Activated CD4-positive, alpha-beta T cell treated with anti-CD3 and anti-CD28 coated beads for 36 hours (primary cell): Measurements from ENCODE around the gene PTHLH. TPM values are rescaled to one million over a fixed set of nuclear protein-coding genes. Genes with fewer than 3 reads are reported as not detected.

Source experiments
- ATAC-seq: fragments of 200-7000 bp; cut with Tn5 transposase; one replicate; pipeline ENCODE4 v1.10.0; 2021; ENCODE audit warnings: mild to moderate bottlenecking, moderate library complexity
- CTCF ChIA-PET: fragments of 350-600 bp; sonication (Branson Sonifier 250); formaldehyde crosslinking; loops from one replicate; lab custom pipeline; 2021; ENCODE audit warnings: antibody characterized with exemption; lab: Charles Lee
- POLR2A ChIA-PET: fragments of 350-600 bp; sonication (Branson Sonifier 250); formaldehyde crosslinking; loops from one replicate; lab custom pipeline; 2021; ENCODE audit warnings: antibody characterized with exemption, inconsistent platforms; lab: Charles Lee
- DNase-seq: peaks from one replicate; pipeline ENCODE4 v3.0.0-alpha.2; 2020
- H3K27ac Mint-ChIP-seq: one replicate; pipeline ENCODE4 v1.8.0; 2021; ENCODE audit warnings: mixed read lengths
- H3K27me3 Mint-ChIP-seq: one replicate; pipeline ENCODE4 v1.8.0; 2021; ENCODE audit warnings: mixed read lengths
- H3K36me3 Mint-ChIP-seq: one replicate; pipeline ENCODE4 v1.8.0; 2021; ENCODE audit warnings: low read depth, mixed read lengths
- H3K4me1 Mint-ChIP-seq: one replicate; pipeline ENCODE4 v1.8.0; 2021; ENCODE audit warnings: mixed read lengths
- H3K4me3 Mint-ChIP-seq: one replicate; pipeline ENCODE4 v1.8.0; 2021; ENCODE audit warnings: mild to moderate bottlenecking, moderate library complexity, mixed read lengths
- H3K9me3 Mint-ChIP-seq: one replicate; pipeline ENCODE4 v1.8.0; 2021; ENCODE audit warnings: low read depth, mixed read lengths
- intact Hi-C, 2 experiments: fragments of 100-400 bp; cut with DNase I in 1 of 2; cut with micrococcal nuclease in 1 of 2; formaldehyde crosslinking; loops; one replicate each; pipeline versions ENCODE4 v1.14.2 to v1.15.1; 2022 to 2024; cut with DNase I, micrococcal nuclease
- total RNA-seq, 2 experiments: library from RNA; stranded (reverse); gene quantifications; one replicate each; pipeline ENCODE4 v1.2.3, GENCODE V29; 2021

Gene PTHLH
- total RNA-seq, 2 experiments from 2014 or later = not detected

- no peak overlapping the region for H3K4me3 Mint-ChIP-seq
- peaks cover 9% of the 10 kb centered on the region for H3K4me1 Mint-ChIP-seq
- H3K9me3 Mint-ChIP-seq = no peaks in the 10 kb centered on the region
- ATAC-seq (no peak), DNase-seq (no peak)
- peaks cover 55% of the 10 kb centered on the region for H3K27me3 Mint-ChIP-seq
- ChIA-PET POLR2A (no interaction called here), CTCF (interaction anchor here (0.7 to 1.1 kb wide), 2 partner anchors 23 to 1447 kb away, joined by 3 to 4 read pairs; no protein-coding TSS in a partner anchor)
- H3K27ac Mint-ChIP-seq = no peak overlapping the region
- intact Hi-C loops = no loop called here
- H3K36me3 Mint-ChIP-seq = no peaks in the 10 kb centered on the region
These were observed 8.4 kb downstream of the PTHLH start for GRCh38 chr12:27964123-27964522.

DNA sequence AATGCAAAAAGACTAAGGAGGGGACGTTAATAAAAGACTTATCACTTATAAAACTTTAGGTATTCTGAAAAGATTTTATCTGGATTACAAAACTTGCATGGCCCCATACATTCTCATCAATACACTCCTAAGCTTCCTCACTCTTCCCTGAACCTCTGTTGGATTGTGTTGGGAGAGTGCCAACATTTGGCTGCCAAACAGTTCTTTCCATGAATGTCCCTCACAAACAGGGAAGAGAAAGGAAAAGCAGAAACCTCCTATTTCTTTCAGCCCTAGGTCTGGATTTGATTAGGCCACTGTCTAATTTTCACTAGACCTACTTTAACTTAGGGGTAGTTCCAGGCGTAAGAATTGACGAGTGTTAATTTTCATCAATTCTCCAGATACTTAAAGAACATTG, 11.7 kb downstream of the PTHLH start:
- intact Hi-C loops = no loop called here
- Mint-ChIP-seq H3K27me3 (peaks cover 48% of the 10 kb centered on the region), H3K4me3 (no peak overlapping the region), H3K27ac (no peak overlapping the region), H3K9me3 (no peaks in the 10 kb centered on the region), H3K36me3 (no peaks in the 10 kb centered on the region), H3K4me1 (no peaks in the 10 kb centered on the region)
- ChIA-PET POLR2A (no interaction called here), CTCF (interaction anchor here (0.7 to 1.1 kb wide), 2 partner anchors 20 to 173 kb away, joined by 3 read pairs; no protein-coding TSS in a partner anchor)
- ATAC-seq (no peak), DNase-seq (no peak)

DNA sequence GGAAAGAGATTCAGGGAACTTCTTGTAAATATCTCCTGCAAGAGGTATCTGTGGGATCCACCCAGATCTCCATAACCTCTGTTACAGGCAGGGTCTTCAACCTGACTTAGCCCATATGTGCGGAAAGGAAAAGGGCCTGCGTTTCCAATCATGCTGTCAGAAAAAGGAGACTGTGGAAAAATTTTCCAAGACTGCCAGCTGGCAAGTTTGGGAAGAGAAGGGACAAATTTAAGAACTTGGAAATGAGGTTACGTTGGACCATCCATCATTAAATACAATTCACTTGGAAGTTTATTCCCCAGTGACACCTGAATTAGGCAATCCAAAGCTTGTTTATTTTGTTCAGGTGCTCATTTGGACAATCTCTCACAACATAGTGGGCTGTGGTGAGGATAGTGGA, 13.9 kb downstream of the PTHLH start:
- Mint-ChIP-seq H3K27ac (no peak overlapping the region), H3K4me3 (no peak overlapping the region), H3K27me3 (peaks cover 33% of the 10 kb centered on the region), H3K36me3 (no peaks in the 10 kb centered on the region), H3K9me3 (no peaks in the 10 kb centered on the region), H3K4me1 (no peaks in the 10 kb centered on the region)
- DNase-seq (no peak), ATAC-seq (no peak)
- intact Hi-C loops = no loop called here
- ChIA-PET POLR2A (no interaction called here), CTCF (interaction anchor here (1.1 kb wide), 1 partner anchor 12 kb away, joined by 5 read pairs; no protein-coding TSS in a partner anchor)

- H3K9me3 Mint-ChIP-seq = no peaks in the 10 kb centered on the region
- DNase-seq = no peak
- intact Hi-C loops = no loop called here
- POLR2A ChIA-PET = interaction anchor here (0.6 to 0.7 kb wide), 2 partner anchors 570 to 1254 kb away, joined by 3 read pairs; no protein-coding TSS in a partner anchor
- peaks cover 23% of the 10 kb centered on the region for H3K27me3 Mint-ChIP-seq
- CTCF ChIA-PET = interaction anchor here (0.6 to 1.1 kb wide), 2 partner anchors 13 to 1080 kb away, joined by 4 to 5 read pairs; no protein-coding TSS in a partner anchor
- H3K4me3 Mint-ChIP-seq = no peak overlapping the region
- no peak for ATAC-seq
- H3K4me1 Mint-ChIP-seq = no peaks in the 10 kb centered on the region
- no peak overlapping the region for H3K27ac Mint-ChIP-seq
- no peaks in the 10 kb centered on the region for H3K36me3 Mint-ChIP-seq
These were observed 15.2 kb downstream of the PTHLH start for GRCh38 chr12:27957366-27957765.

- intact Hi-C loops = no loop called here
- ATAC-seq (no peak), DNase-seq (no peak)
- Mint-ChIP-seq H3K36me3 (no peaks in the 10 kb centered on the region), H3K4me3 (no peak overlapping the region), H3K4me1 (no peaks in the 10 kb centered on the region), H3K27me3 (peaks cover 17% of the 10 kb centered on the region), H3K9me3 (no peaks in the 10 kb centered on the region), H3K27ac (no peak overlapping the region)
- CTCF ChIA-PET = interaction anchor here (2.5 kb wide), 1 partner anchor 13 kb away, joined by 7 read pairs; no protein-coding TSS in a partner anchor
- POLR2A ChIA-PET = interaction anchor here (0.6 kb wide), 1 partner anchor 247 kb away, joined by 4 read pairs; no protein-coding TSS in a partner anchor
These were observed 18.7 kb downstream of the PTHLH start for GRCh38 chr12:27953817-27954216.

GRCh38 chr12:27953348-27953747, 19.2 kb downstream of the PTHLH start:
- H3K9me3 Mint-ChIP-seq = no peaks in the 10 kb centered on the region
- ChIA-PET CTCF (interaction anchor here (1.0 to 2.5 kb wide), 2 partner anchors 9 to 12 kb away, joined by 3 to 7 read pairs; no protein-coding TSS in a partner anchor), POLR2A (interaction anchor here (0.6 kb wide), 1 partner anchor 247 kb away, joined by 4 read pairs; no protein-coding TSS in a partner anchor)
- no peaks in the 10 kb centered on the region for H3K36me3 Mint-ChIP-seq
- H3K27me3 Mint-ChIP-seq = peaks cover 16% of the 10 kb centered on the region
- ATAC-seq (no peak), DNase-seq (no peak)
- intact Hi-C loops = no loop called here
- no peak overlapping the region for H3K4me3 Mint-ChIP-seq
- no peak overlapping the region for H3K27ac Mint-ChIP-seq
- no peaks in the 10 kb centered on the region for H3K4me1 Mint-ChIP-seq

- no peak for ATAC-seq
These were observed 20.0 kb downstream of the PTHLH start for GRCh38 chr12:27952510-27952909.

DNA sequence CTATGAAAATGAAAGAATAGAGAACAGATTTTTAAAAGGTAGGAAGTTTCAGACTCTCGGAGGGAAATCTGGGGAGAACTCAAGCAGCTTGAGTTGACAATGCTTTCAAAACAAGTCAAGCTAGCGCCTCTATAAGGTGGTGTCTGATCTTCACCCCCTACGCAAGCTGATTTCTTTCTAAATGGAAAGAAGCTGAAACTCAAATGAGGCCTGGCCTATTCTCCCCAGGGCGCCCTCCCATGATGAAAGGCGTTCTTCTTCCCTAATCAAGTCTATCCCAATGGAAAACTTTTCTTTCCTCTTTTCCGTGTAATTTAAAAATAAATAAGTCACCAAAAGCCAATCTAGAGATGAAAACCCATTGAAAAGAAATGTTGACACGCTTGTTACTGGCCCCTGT, 20.6 kb downstream of the PTHLH start:
- Mint-ChIP-seq H3K4me3 (no peak overlapping the region), H3K4me1 (no peaks in the 10 kb centered on the region), H3K9me3 (no peaks in the 10 kb centered on the region), H3K36me3 (no peaks in the 10 kb centered on the region), H3K27ac (no peak overlapping the region), H3K27me3 (peaks cover 13% of the 10 kb centered on the region)
- ChIA-PET CTCF (interaction anchor here (2.5 kb wide), 1 partner anchor 11 kb away, joined by 7 read pairs; no protein-coding TSS in a partner anchor), POLR2A (no interaction called here)
- DNase-seq (no peak), ATAC-seq (no peak)
- intact Hi-C loops = no loop called here

More at GRCh38 chr12:27952510-27952909, 20.0 kb downstream of the PTHLH start:
- H3K27ac Mint-ChIP-seq = no peak overlapping the region
- H3K27me3 Mint-ChIP-seq = peaks cover 16% of the 10 kb centered on the region
- intact Hi-C loops = no loop called here
- no peak for DNase-seq
- H3K36me3 Mint-ChIP-seq = no peaks in the 10 kb centered on the region
- CTCF ChIA-PET = interaction anchor here (0.6 to 2.5 kb wide), 3 partner anchors 9 to 145 kb away, joined by 3 to 7 read pairs (median 5); no protein-coding TSS in a partner anchor
- no peaks in the 10 kb centered on the region for H3K9me3 Mint-ChIP-seq
- H3K4me1 Mint-ChIP-seq = no peaks in the 10 kb centered on the region
- POLR2A ChIA-PET = no interaction called here
- H3K4me3 Mint-ChIP-seq = no peak overlapping the region

DNA sequence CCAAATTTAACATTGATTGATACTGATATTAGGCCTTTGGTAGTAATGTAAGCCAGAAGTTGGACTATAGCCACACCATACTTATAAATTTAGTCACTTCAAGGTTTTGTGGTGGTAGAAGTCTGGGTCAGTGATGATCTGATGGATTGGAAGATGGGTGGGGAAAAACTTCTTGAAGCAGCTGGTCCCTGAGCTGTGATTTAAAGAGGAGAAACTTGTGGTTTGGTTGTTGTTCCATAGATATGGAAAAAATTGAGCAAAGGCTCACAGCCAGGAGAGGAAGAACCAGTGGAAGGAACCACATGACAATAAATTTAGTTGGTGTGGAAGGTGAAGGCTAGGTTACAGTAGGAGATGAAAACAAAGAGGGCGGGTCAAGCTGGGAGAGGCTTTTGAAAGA, 26.1 kb downstream of the PTHLH start:
- H3K27me3 Mint-ChIP-seq = peaks cover 19% of the 10 kb centered on the region
- ATAC-seq (no peak), DNase-seq (no peak)
- no peak overlapping the region for H3K27ac Mint-ChIP-seq
- no peaks in the 10 kb centered on the region for H3K36me3 Mint-ChIP-seq
- H3K4me1 Mint-ChIP-seq = no peaks in the 10 kb centered on the region
- ChIA-PET CTCF (interaction anchor here (0.6 kb wide), 1 partner anchor 220 kb away, joined by 3 read pairs; no protein-coding TSS in a partner anchor), POLR2A (no interaction called here)
- no peaks in the 10 kb centered on the region for H3K9me3 Mint-ChIP-seq
- intact Hi-C loops = loop anchor here in 1 of 2 experiments (10.0 kb wide), 1 partner anchor 928 kb away; no protein-coding TSS in a partner anchor
- no peak overlapping the region for H3K4me3 Mint-ChIP-seq

DNA sequence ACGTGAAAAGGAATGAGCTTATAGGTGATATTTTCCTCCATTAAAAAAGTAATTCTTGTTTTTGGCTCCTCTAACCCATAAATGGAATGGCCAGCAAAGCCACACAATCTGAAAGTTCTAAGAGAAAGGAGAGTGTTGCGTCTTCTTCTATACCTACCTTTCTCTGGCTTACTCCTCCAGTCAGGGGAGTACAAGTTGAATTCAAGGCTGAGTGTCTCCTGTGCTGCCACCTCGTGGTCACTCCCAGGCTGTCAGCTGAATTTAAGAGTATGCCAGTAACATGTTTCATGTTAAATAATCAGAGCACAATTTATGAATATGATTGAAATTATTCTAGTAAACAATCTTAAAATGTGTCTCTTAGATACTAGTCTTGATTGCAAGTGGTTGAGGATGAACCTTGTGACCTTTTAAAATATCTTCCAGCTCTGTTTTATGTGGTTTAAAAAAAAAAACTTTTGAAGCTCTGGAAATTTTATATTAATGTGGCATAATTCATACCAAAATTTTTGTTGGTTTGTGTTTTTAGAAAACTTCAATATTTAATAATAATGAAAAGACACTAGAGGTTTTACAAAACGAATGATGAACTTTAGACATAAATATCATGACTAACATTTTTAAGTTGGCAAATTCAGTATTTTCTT, 31.7 kb downstream of the PTHLH start:
- peak; percentile 86 for DNase-seq
- peak; percentile 80 for ATAC-seq
- ChIA-PET POLR2A (interaction anchor here (0.5 kb wide), 1 partner anchor 225 kb away, joined by 5 read pairs; no protein-coding TSS in a partner anchor), CTCF (interaction anchor here (0.6 to 1.8 kb wide), 27 partner anchors 12 to 1191 kb away, joined by 3 to 38 read pairs (median 4); partner anchors contain the start of genes KLHL42 and MANSC4)
- Mint-ChIP-seq H3K36me3 (no peaks in the 10 kb centered on the region), H3K4me3 (no peak overlapping the region), H3K27ac (no peak overlapping the region), H3K27me3 (peaks cover 14% of the 10 kb centered on the region), H3K4me1 (no peaks in the 10 kb centered on the region), H3K9me3 (no peaks in the 10 kb centered on the region)
- intact Hi-C loops = loop anchor here (1.0 to 10.0 kb wide), 2 partner anchors 208 to 934 kb away; no protein-coding TSS in a partner anchor

DNA sequence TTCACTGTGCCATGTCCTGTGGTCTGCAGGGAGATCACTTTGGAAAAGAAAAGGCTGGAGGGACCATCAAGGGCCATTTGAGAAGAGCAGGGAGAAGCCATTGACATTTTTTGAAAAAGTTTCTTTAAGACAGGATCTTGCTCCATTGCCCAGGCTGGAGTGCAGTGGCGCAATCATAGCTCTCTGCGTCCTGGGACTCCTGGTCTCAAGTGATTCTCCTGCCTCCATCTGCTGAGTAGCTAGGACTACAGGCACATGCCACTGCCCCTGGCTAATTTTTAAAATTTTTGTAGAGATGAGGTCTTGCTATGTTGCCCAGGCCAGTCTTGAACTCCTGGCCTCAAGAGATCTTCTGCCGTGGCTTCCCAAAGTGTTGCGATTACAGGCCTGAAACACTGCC, 32.3 kb downstream of the PTHLH start:
- ATAC-seq = no peak
- Mint-ChIP-seq H3K27me3 (peaks cover 14% of the 10 kb centered on the region), H3K36me3 (no peaks in the 10 kb centered on the region), H3K4me1 (no peaks in the 10 kb centered on the region), H3K9me3 (no peaks in the 10 kb centered on the region), H3K27ac (no peak overlapping the region), H3K4me3 (no peak overlapping the region)
- POLR2A ChIA-PET = no interaction called here
- intact Hi-C loops = loop anchor here (1.0 to 10.0 kb wide), 2 partner anchors 207 to 935 kb away; no protein-coding TSS in a partner anchor
- no peak for DNase-seq
- CTCF ChIA-PET = interaction anchor here (0.6 to 1.8 kb wide), 22 partner anchors 11 to 1192 kb away, joined by 3 to 38 read pairs (median 4); partner anchors contain the start of genes KLHL42 and MANSC4
